RWPE1 (cell line): ENCODE data around the gene CDK12.
"Not testable (repeated sequence)": the region's sequence is repeated elsewhere in the genome, so short reads cannot be mapped to it uniquely, and the experiment has no call there.

Experiments used
- CTCF ChIA-PET: fragments of 350-600 bp; sonication (Branson Sonifier 250); formaldehyde crosslinking; extraction: SDS; loops from one replicate; lab custom pipeline; 2021; lab: Yijun Ruan, JAX
- POLR2A ChIA-PET: fragments of 400-600 bp; formaldehyde crosslinking; extraction: SDS; loops from one replicate; lab custom pipeline; 2020; ENCODE audit warnings: antibody characterized with exemption; ENCODE audit not compliant: low non-redundant PET; lab: Yijun Ruan, JAX
- DNase-seq: peaks from one replicate; pipeline ENCODE4 v3.0.0; 2012; ENCODE audit warnings: low spot score
- H3K27ac ChIP-seq: fragments of 450-650 bp; 2 replicates; pipeline ENCODE4 v1.5.1; 2017
- TF ChIP-seq, protein P1 (sequence below): fragments of 450-650 bp; conservative IDR thresholded peaks from 2 replicates; pipeline ENCODE4 v1.5.1; 2017; ENCODE audit warnings: low read depth, mild to moderate bottlenecking

Gene CDK12

DNA sequence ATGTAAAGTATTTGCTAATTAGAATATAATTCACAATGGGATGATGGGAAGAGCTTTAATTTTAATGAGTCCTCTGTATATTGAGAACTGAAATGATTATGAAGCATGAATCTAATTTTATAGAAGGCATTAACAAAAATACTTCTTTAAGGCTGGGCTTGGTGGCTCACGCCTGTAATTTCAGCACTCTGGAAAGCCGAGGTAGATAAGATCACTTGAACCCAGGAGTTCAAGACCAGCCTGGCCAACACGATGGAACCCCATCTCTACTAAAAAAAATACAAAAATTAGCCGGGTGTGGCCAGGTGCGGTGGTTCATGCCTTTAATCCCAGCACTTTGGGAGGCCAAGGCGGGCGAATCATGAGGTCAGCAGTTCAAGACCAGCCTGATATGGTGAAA lies 12.0 kb downstream of the CDK12 start:
- DNase-seq, result no peak
- H3K27ac ChIP-seq, result no peak overlapping the region
- TF ChIP-seq, protein P1, sequence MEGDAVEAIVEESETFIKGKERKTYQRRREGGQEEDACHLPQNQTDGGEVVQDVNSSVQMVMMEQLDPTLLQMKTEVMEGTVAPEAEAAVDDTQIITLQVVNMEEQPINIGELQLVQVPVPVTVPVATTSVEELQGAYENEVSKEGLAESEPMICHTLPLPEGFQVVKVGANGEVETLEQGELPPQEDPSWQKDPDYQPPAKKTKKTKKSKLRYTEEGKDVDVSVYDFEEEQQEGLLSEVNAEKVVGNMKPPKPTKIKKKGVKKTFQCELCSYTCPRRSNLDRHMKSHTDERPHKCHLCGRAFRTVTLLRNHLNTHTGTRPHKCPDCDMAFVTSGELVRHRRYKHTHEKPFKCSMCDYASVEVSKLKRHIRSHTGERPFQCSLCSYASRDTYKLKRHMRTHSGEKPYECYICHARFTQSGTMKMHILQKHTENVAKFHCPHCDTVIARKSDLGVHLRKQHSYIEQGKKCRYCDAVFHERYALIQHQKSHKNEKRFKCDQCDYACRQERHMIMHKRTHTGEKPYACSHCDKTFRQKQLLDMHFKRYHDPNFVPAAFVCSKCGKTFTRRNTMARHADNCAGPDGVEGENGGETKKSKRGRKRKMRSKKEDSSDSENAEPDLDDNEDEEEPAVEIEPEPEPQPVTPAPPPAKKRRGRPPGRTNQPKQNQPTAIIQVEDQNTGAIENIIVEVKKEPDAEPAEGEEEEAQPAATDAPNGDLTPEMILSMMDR, result no peak
- POLR2A ChIA-PET, result interaction anchor here (0.7 kb wide), 1 partner anchor 168 kb away, joined by 3 read pairs; no protein-coding TSS in a partner anchor
- CTCF ChIA-PET, result interaction anchor here (0.7 kb wide), 1 partner anchor 160 kb away, joined by 3 read pairs; no protein-coding TSS in a partner anchor

DNA sequence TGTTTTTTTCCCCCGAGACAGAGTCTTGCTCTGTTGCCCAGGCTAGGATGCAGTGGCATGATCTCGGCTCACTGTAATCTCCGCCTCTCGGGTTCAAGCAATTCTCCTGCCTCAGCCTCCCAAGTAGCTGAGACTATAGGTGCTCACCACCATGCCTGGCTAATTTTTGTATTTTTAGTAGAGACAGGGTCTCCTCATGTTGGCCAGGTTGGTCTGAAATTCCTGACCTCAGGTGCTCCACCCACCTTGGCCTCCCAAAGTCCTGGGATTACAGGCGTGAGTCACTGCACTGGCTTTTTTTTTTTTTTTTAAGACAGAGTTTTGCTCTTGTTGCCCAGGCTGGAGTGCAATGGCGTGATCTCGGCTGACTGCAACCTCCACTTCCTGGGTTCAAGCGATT lies 18.3 kb downstream of the CDK12 start:
- DNase-seq, result not testable (repeated sequence)
- POLR2A ChIA-PET, result interaction anchor here (0.6 kb wide), 1 partner anchor 558 kb away, joined by 3 read pairs; no protein-coding TSS in a partner anchor
- peak overlapping the region; percentile 40 for H3K27ac ChIP-seq
- CTCF ChIA-PET, result interaction anchor here (0.6 kb wide), 1 partner anchor 21 kb away, joined by 3 read pairs; no protein-coding TSS in a partner anchor

DNA sequence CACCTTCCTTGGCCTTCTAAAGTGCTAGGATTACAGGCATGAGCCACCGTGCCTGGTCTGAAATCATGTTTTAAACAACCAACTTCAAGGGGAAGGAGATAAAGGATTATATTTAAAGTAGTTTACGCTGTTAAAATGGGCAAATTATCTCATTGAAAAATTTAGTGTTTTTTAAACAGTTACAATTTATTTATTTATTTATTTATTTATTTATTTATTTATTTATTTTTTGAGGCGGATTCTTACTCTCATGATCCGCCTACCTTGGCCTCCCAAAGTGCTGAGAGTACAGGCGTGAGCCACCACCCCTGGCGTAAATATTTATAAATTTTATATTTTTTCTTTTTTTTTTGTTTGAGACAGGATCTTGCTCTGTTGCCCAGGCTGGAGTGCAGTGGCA lies 22.2 kb downstream of the CDK12 start:
- no peak overlapping the region for H3K27ac ChIP-seq
- ChIA-PET CTCF (no interaction called here), POLR2A (no interaction called here)

DNA sequence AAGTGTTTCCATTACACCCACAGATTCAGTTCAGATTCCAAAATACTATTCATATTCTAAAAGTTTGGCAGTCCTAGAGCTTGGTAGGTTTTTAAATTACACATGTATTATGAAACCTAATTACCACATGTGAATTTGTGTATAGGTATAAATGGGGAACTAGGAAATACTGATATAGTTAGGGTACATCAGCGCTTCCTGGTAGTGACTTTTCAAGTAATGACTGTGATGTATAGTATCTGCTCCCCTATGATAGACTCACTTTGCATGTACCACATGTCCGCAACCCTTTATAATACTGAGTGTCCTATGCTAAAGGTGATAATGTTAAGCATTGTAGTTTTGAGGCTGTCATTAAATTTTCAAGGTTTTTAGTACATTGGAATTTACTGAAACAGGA lies 22.9 kb downstream of the CDK12 start:
- ChIA-PET CTCF (interaction anchor here (0.6 kb wide), 1 partner anchor 139 kb away, joined by 3 read pairs; no protein-coding TSS in a partner anchor), POLR2A (no interaction called here)
- TF ChIP-seq, protein P1, result no peak
- DNase-seq, result no peak
- no peak overlapping the region for H3K27ac ChIP-seq

More for the DNA sequence above, 22.2 kb downstream of the CDK12 start:
- TF ChIP-seq, protein P1, result no peak
- DNase-seq, result no peak

DNA sequence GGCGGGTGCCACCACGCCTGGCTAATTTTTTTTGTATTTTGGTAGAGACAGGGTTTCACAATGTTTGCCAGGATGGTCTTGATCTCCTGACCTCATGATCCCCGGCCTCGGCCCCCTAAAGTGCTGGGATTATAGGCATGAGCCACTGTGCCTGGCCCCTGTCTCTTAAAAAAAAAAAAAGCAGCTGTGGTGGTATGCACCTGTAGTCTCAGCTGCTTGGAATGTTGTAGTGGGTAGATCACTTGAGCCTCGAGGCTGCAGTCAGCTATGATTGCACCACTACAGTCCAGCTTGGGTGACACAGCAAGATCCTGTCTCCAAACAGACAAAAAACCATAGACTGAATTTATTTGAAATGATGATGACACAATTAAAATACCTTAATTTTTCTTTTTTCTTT lies 24.3 kb downstream of the CDK12 start:
- POLR2A ChIA-PET, result no interaction called here
- TF ChIP-seq, protein P1, result no peak
- peak overlapping the region; percentile 54 for H3K27ac ChIP-seq
- CTCF ChIA-PET, result interaction anchor here (0.6 kb wide), 1 partner anchor 26 kb away, joined by 4 read pairs; no protein-coding TSS in a partner anchor
- DNase-seq, result peak; percentile 41

DNA sequence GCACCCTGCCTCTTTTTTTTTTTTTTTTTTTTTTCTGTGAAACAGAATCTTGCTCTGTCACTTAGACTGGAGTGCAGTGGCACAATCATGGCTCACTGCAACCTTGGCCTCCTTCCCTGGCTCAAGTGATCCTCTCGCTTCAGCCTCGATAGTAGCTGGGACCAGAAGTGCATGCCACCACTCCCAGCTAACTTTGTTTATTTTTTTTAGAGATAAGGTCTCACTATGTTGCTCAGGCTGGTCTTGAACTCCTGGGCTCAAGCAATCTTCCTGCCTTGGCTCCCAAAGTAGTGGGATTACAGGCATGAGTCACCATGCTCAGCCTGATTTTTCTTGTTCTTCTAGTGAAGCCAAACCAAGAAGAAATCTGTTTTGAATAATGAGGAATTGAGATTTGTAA lies 25.0 kb downstream of the CDK12 start:
- CTCF ChIA-PET, result no interaction called here

DNA sequence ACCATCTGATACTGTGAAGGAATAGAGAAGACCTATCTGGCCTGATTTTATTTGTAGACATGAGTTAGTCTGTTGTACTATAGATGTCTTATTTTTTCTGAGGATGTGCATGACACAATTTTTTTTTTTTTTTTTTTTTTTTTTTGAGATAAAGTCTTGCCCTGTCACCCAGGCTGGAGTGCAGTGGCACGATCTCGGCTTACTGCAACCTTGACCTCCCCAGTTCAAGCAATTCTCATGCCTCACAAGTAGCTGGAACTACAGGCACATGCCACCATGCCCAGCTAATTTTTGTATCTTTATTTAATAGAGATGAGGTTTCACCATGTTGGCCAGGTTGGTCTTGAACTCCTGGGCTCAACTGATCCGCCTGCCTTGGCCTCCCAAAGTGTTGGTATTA lies 26.2 kb downstream of the CDK12 start:
- POLR2A ChIA-PET, result interaction anchor here (0.7 kb wide), 1 partner anchor 284 kb away, joined by 3 read pairs; no protein-coding TSS in a partner anchor
- CTCF ChIA-PET, H3K27ac ChIP-seq, DNase-seq: not testable (repeated sequence)

More for the DNA sequence above, 25.0 kb downstream of the CDK12 start:
- TF ChIP-seq, protein P1, result no peak
- POLR2A ChIA-PET, result no interaction called here
- peak overlapping the region; percentile 54 for H3K27ac ChIP-seq
- DNase-seq, result no peak
